Measurements from ENCODE around the gene DERL2. TPM values are rescaled to one million over a fixed set of nuclear protein-coding genes. Genes with fewer than 3 reads are reported as not detected.
A peak's percentile ranks its signal among the peaks of the same experiment; 100 is the strongest.

Gene DERL2
- 10 to 100 TPM; 39.3 to 67.8 TPM for total RNA-seq
- 100 to 1,000 TPM in 1 of 2 donors, 10 to 100 TPM in 1; 57.9 to 104 TPM for polyA plus RNA-seq
- long read RNA-seq, donor 1, full-length matches to known transcripts, result 28 of 37 reads
- long read RNA-seq, donor 1, partial matches to known transcripts, result 0 of 37 reads
- long read RNA-seq, donor 1, other reads (novel, unspliced or antisense), result 9 of 37 reads
- long read RNA-seq, donor 2, full-length matches to known transcripts, result 6 of 6 reads
- long read RNA-seq, donor 2, partial matches to known transcripts, result 0 of 6 reads
- long read RNA-seq, donor 2, other reads (novel, unspliced or antisense), result 0 of 6 reads
- long read RNA-seq, donor 3, full-length matches to known transcripts, result 13 of 13 reads
- long read RNA-seq, donor 3, partial matches to known transcripts, result 0 of 13 reads
- long read RNA-seq, donor 3, other reads (novel, unspliced or antisense), result 0 of 13 reads
- long read RNA-seq, donor 4, full-length matches to known transcripts, result 9 of 15 reads
- long read RNA-seq, donor 4, partial matches to known transcripts, result 6 of 15 reads
- long read RNA-seq, donor 4, other reads (novel, unspliced or antisense), result 0 of 15 reads
- long read RNA-seq, donor 5, full-length matches to known transcripts, result 30 of 46 reads
- long read RNA-seq, donor 5, partial matches to known transcripts, result 8 of 46 reads
- long read RNA-seq, donor 5, other reads (novel, unspliced or antisense), result 8 of 46 reads

DNA sequence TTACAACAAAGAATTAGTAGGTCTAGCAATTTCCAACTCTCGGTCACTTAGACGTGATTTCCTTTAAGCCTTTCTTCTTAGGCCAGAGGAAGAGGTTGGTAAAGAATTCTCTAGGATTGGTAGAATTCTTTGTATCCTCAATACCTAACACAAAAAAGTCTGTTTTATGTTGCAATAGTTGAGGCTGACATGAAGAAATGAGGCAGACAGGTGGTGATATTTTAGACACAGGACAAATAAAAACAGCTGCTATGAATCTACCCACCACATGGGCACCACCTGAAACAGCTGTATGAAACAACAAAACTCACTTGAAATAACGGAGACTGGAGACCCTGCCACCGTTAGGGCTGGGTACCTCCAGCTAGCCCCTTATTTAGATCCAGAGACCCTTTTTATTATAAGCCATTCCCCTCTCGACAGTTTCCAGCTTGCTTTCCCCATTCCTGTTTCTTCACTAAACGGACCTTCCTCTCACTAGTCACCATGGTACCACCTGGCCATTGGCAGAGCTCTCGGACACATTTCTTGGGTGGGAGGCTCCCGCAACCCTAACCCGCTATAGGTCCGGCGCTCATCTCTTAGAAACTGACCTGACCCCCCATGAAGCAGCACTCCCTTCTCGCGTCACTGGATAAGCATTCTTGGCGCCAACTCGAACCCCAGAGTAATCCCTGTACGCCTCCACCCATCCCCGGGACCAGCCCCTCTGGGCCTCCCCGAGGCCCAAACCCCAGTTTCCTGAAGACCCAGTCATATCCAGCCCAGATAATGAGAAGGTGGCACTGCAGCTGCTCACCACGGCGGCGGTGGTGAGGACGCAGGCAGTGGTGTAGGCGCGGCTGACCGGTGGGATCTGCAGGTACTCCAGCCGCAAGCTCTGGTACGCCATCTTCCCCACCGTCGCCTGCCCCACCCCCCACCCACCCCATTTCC is at the start of gene DERL2:
Gene DERL2 (minus strand): TSS at position 909 of the 936 bp plus-strand sequence. CDS start 17 bp downstream, at position 892.
- Histone ChIP-seq H3K9me3 (ENCODE audit: control insufficient read depth in 4 of 4, insufficient read depth in 3 of 4, low read length in 3 of 4) (no peaks in the 10 kb centered on the region), H3K36me3 (ENCODE audit: control insufficient read depth in 4 of 4, insufficient read depth in 4 of 4, low read length in 4 of 4) (peaks cover 16 to 38% (median 20%) of the 10 kb centered on the region in 4 donors), H3K4me1 (ENCODE audit: control insufficient read depth in 5 of 5, insufficient read depth in 5 of 5, low read length in 5 of 5) (peaks cover 5 to 20% (median 9%) of the 10 kb centered on the region in 5 donors), H3K27me3 (ENCODE audit: control insufficient read depth in 3 of 3, insufficient read depth in 3 of 3, low read length in 2 of 3) (no peaks in the 10 kb centered on the region), H3K4me3 (peak within 1 kb of the TSS; percentile 91), H3K27ac (ENCODE audit: low read depth in 1 of 2, low read length in 1 of 2) (peak within 1 kb of the TSS; percentile 93 to 99), H3K9ac (ENCODE audit: insufficient read depth in 1 of 2, low read length in 2 of 2) (peak within 1 kb of the TSS; percentile 84 to 98)
- no peak for TF ChIP-seq CTCF (IDR thresholded peaks at IDR 0.05; ENCODE audit: control extremely low read depth, extremely low read depth)
- peak; percentile 0 for ATAC-seq (ENCODE audit: insufficient read depth, low FRiP score)
- 5% methylated on average over 29 of the region's 29 CpGs for WGBS, 2 donors
- no peak for DNase-seq

DNA sequence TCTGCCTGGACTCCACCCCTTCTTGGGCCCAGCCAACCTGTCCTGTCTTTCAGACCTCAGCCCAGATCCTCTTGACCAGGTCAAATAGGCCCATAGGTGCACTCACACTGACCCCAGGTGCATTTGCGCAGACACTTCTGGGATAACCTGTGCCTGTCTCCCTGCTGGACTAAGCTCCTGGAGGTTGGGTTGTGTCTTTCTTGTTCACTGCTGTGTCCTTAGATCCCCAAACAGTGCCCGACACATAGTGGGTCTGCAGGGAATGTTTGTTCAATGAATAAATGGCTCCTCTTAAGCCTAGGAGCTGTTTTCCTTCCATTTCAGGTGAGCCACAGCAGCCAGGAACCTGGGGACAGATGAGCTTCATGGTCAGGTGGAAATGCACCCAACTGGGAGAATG is 49.5 kb upstream of the DERL2 start:
- Histone ChIP-seq H3K27ac (ENCODE audit: low read depth in 1 of 2, low read length in 1 of 2) (no peak overlapping the region), H3K9ac (ENCODE audit: insufficient read depth in 1 of 2, low read length in 2 of 2) (no peak overlapping the region), H3K4me3 (no peak overlapping the region), H3K27me3 (ENCODE audit: control insufficient read depth in 3 of 3, insufficient read depth in 3 of 3, low read length in 2 of 3) (no peaks in the 10 kb centered on the region), H3K9me3 (ENCODE audit: control insufficient read depth in 4 of 4, insufficient read depth in 3 of 4, low read length in 3 of 4) (no peaks in the 10 kb centered on the region), H3K36me3 (ENCODE audit: control insufficient read depth in 4 of 4, insufficient read depth in 4 of 4, low read length in 4 of 4) (peaks cover 0 to 39% (median 0%) of the 10 kb centered on the region in 4 donors), H3K4me1 (ENCODE audit: control insufficient read depth in 5 of 5, insufficient read depth in 5 of 5, low read length in 5 of 5) (no peaks in the 10 kb centered on the region)
- WGBS, 2 donors, result 93 to 94% methylated on average over 2 of the region's 2 CpGs
- no peak for TF ChIP-seq CTCF (IDR thresholded peaks at IDR 0.05; ENCODE audit: control extremely low read depth, extremely low read depth)
- DNase-seq, result no peak
- ATAC-seq (ENCODE audit: insufficient read depth, low FRiP score), result no peak

GRCh38 chr17:5533486-5534315 is 47.7 kb upstream of the DERL2 start:
- H3K9me3 ChIP-seq (ENCODE audit: control insufficient read depth in 4 of 4, insufficient read depth in 3 of 4, low read length in 3 of 4), result no peaks in the 10 kb centered on the region
- H3K27ac ChIP-seq (ENCODE audit: low read depth in 1 of 2, low read length in 1 of 2), result no peak overlapping the region
- 89 to 92% methylated on average over 18 of the region's 18 CpGs for WGBS, 2 donors
- ATAC-seq (ENCODE audit: insufficient read depth, low FRiP score), result no peak
- H3K9ac ChIP-seq (ENCODE audit: insufficient read depth in 1 of 2, low read length in 2 of 2), result no peak overlapping the region
- no peak for TF ChIP-seq CTCF (IDR thresholded peaks at IDR 0.05; ENCODE audit: control extremely low read depth, extremely low read depth)
- no peaks in the 10 kb centered on the region for H3K27me3 ChIP-seq (ENCODE audit: control insufficient read depth in 3 of 3, insufficient read depth in 3 of 3, low read length in 2 of 3)
- no peak for DNase-seq
- no peak overlapping the region for H3K4me3 ChIP-seq
- peaks cover 0 to 32% (median 0%) of the 10 kb centered on the region in 4 donors for H3K36me3 ChIP-seq (ENCODE audit: control insufficient read depth in 4 of 4, insufficient read depth in 4 of 4, low read length in 4 of 4)
- no peaks in the 10 kb centered on the region for H3K4me1 ChIP-seq (ENCODE audit: control insufficient read depth in 5 of 5, insufficient read depth in 5 of 5, low read length in 5 of 5)

All from lung (tissue), 16 donors.